OCI-LY3 (cell line): ENCODE measurements around the gene GPR183.

Experiments used
- EZH2phosphoT487 ChIP-seq: fragments of 200-600 bp; shearing (Covaris generic); IDR thresholded peaks from 2 replicates; pipeline ENCODE4 v1.6.1; 2018; ENCODE audit warnings: antibody characterized with exemption, mixed run types, low read depth
- TF ChIP-seq, protein P1 (sequence below): fragments of 200-600, 300-600 bp; sonication (generic); IDR thresholded peaks from 2 replicates; pipeline ENCODE4 v1.5.1; 2014; ENCODE audit warnings: antibody characterized with exemption, low read length, low read depth

DNA sequence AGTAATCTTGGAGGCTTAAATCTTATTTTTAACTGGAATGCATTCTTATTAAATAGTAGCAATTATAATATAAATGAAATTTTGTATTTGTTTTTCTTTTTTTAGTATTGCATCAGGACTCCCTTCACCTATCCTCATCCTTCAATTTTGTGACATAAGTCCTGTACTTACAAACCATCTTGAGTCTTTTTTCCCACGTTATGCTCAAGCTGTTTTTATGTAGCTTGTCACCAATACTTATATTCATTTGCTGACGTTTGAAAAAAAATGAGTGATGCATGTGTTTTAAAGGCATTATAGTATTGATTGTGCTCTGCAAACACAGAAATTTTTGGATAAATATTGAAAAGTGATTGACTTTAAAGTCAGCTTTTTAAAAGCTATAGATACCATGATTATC, 49.9 kb downstream of the GPR183 start:
- TF ChIP-seq, protein P1, sequence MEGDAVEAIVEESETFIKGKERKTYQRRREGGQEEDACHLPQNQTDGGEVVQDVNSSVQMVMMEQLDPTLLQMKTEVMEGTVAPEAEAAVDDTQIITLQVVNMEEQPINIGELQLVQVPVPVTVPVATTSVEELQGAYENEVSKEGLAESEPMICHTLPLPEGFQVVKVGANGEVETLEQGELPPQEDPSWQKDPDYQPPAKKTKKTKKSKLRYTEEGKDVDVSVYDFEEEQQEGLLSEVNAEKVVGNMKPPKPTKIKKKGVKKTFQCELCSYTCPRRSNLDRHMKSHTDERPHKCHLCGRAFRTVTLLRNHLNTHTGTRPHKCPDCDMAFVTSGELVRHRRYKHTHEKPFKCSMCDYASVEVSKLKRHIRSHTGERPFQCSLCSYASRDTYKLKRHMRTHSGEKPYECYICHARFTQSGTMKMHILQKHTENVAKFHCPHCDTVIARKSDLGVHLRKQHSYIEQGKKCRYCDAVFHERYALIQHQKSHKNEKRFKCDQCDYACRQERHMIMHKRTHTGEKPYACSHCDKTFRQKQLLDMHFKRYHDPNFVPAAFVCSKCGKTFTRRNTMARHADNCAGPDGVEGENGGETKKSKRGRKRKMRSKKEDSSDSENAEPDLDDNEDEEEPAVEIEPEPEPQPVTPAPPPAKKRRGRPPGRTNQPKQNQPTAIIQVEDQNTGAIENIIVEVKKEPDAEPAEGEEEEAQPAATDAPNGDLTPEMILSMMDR = no peak
- TF ChIP-seq EZH2phosphoT487 = no peak
